DMS79 (cell line): ENCODE measurements around the gene CDH18.
"Not testable (repeated sequence)": the region's sequence is repeated elsewhere in the genome, so short reads cannot be mapped to it uniquely, and the experiment has no call there.

Experiments used
- DNase-seq: peaks from one replicate; lab custom pipeline; 2025; lab: John Stamatoyannopoulos, UW

CDH18 gene

GRCh38 chr5:19859020-19859419 is 129.0 kb downstream of the CDH18 start:
- no peak for DNase-seq

DNA sequence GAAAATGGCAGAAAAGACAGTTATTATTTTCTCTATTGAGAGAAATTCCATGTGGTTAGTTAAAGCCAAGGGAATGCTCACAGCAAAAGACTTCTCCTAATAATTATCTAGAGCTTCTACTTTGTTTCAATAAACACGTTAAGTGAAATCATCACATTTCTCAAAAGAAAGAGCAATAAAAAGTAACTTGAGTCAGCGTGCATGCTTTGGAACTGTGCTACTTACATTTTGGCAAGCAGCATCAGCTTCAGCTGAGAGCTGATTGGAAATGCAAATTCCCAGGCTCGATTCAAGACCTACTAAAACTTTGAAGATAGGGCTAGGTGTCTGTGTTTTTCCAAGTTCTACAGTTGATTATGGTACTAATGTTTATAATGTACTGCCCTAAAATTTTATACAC is 132.1 kb downstream of the CDH18 start:
- no peak for DNase-seq

- DNase-seq: no peak
Measured at GRCh38 chr5:19855453-19855852, 132.5 kb downstream of the CDH18 start.

- DNase-seq: no peak
Measured at GRCh38 chr5:19855031-19855430, 133.0 kb downstream of the CDH18 start.

DNA sequence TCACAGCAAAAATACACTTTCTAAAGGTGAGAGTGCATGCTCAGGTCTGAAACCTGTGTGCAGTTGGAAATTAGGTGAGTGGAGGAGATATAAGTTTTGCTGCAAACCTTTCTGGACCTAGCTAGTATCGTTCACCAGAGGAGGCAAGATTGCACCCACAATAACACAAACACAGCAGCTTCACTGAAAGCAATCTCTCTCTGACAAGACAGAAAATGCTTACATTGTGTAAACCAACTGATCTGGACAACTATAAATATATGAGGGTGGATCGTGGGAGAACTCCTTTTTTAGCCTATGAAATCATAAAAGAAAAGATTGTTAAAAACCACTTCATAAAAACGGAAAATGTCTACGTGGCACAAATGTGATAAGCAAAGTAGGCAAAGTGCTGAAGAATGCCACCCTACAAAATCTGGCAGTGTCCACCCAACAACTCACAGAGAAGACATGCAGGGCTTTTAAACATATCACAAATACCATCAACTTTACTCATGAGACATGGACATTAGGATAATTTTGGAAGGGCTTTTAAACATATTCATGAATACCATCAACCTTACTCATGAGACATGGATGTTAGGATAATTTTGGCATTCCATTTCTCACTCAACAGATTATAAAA is 134.3 kb downstream of the CDH18 start:
- no peak for DNase-seq

DNA sequence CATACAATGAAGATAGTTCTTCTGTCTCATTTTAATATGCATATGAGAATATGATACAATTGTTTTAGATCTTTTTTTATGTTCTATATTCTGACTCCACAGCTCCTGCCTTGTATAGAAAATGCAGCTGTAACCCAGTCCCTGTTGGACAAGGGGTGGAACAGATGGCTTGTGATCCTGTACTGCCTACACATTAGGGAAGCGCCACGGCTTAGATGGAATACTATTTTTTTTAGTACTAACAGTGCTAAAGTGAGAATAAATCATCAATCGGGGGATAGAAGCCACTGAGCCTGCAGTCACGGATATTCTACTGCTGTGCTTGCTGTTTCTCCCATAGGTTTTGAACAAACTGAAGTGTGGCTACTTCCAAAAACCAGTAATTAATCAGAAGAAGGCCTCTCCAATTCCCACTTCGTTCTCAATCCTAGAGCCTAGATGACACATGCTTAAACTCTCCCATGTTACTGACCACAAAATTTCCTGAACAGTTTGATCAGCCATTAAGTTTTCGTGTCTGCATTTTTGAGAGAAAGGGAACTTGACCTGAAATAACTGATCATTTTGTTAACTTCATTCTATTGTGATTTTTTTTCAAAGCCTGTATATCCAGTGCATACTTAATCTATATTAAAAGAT is 150.3 kb downstream of the CDH18 start:
- no peak for DNase-seq

- DNase-seq: no peak
Measured at GRCh38 chr5:19835442-19835841, 152.6 kb downstream of the CDH18 start.

DNA sequence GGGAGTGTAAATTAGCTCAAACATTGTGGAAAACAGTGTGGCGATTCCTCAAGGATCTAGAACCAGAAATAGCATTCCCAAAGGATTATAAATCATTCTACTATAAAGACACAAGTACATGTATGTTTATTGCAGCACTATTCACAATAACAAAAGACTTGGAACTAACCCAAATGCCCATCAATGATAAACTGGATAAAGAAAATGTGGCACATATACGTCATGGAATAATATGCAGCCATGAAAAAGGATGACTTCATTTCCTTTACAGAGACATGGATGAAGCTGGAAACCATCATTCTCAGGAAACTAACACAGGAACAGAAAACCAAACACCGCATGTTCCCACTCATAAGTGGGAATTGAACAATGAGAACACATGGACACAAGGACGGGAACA is 175.3 kb downstream of the CDH18 start:
- DNase-seq: not testable (repeated sequence)

- DNase-seq: no peak
Measured at GRCh38 chr5:19806756-19807155, 181.2 kb downstream of the CDH18 start.

DNA sequence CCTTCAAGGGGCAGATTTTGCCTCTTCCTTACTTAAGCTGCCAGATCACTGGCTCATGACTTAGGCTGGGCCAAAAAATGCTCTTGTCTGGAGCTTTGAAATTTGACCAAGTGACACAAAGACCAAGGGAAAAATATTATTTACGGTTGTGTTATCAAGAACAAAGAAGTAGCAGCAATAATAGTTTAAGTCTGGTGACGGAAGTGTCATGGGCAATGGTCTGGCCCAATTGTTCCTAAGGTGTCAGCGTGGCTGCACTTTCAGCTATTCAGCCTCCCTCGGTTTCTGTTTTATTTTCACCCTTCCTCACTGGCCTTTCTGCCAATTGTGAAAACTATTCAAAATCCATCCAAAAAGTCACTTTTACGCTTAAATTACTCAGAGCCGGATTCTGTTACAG is 185.3 kb downstream of the CDH18 start:
- DNase-seq: no peak

GRCh38 chr5:19795218-19795617 is 192.8 kb downstream of the CDH18 start:
- no peak for DNase-seq

GRCh38 chr5:19790829-19791466 is 197.1 kb downstream of the CDH18 start:
- no peak for DNase-seq

- DNase-seq: no peak
Measured at GRCh38 chr5:19782566-19782965, 205.4 kb downstream of the CDH18 start.

DNA sequence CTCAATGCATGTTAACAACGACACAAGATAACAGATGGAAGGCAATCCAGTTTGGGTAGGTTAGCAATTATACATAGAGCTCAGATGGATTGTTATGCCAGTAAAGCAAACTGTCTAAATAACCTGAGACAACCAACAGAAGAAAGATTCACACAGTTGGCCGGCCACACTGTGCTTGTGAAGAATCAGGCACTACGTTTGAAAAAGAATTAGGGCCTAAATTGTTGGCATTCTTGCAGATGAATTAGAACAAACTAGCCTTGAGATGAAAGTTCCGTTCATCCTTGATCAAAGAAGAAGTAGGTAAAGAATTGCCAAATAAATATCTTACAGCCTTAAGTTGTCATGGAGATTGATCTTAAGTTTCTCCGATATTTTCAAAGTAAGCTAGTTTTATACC is 210.6 kb downstream of the CDH18 start:
- DNase-seq: no peak

DNA sequence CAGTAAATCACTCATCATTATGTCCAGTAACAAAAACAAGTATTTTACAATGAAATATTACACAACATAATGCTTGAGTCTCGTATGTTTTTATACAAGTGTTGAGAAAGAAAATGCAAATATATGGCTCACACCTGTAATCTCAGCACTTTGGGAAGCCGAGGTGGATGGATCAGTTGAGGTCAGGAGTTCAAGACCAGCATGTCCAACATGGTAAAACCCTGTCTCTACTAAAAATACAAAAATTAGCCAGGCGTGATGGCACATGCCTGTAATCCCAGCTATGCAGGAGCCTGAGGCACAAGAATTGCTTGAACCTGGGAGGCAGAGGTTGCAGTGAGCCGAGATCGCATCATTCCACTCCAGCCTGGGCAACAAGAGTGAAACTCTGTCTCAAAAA is 211.1 kb downstream of the CDH18 start:
- not testable (repeated sequence) for DNase-seq

DNA sequence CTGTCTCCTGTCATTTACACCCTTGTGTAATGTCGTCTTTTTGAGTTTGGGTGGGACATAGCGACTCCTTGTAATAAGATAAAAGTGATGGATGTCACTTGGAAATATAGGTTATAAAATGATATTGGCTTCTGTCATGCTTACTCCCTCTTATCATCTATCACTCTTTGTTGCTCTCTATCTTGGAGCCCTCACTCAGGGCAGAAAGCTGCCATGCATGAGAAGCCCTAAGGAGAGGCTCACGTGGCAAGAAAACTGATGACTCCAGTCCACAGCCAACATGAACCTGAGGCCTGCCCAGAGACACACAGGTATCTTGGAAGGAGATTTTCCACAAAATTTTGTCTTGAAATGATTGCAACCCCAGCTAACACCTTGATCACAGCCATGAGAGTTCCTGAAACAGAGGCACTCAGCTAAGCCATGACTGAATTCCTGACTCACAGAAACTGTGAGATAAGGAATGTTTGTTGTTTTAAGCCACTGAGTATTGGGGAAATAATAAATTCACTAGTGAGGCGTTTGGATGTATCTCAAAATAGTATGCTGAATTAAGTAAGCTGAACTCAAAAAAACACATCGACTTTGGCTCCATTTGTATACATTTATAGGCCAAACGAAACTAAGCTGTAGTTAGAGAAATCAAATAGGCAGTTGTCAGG is 216.7 kb downstream of the CDH18 start:
- no peak for DNase-seq

DNA sequence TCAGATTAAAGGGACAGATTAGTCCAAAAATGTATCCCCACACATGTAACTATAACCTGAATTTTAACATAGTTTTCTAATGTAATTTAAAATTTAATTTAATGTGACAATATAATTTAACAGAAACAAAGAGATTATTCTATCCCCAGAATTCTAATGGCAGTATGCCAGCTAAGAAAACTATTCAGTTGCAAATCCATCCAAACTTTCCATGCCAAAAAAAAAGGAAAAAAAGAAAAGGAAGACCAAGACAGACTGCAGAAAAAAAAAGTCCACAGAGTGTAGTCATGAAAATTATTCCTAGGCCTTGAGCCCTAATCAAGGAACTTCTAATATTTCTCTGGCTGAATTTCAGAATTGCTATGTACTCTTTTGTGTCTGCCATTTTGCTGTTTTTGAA is 217.6 kb downstream of the CDH18 start:
- DNase-seq: no peak

DNA sequence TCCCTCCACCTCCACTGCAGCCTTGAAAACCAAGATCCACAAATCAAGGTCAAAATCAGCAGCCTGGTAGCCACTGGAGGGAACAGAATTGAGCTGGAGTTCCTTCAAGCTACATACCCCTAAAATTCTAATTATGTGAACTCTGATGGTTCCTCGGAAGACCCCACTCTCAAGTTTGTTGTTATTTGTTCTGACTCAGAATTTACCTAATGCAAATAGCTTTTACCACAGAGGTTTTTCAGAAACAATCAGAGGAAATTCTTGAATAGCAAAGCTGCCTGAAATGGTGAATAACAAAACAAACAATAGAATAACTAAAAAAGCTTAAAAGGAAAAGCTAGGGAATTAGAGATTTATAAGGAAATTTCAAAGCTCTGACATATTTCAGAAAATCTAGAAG is 220.0 kb downstream of the CDH18 start:
- no peak for DNase-seq

DNA sequence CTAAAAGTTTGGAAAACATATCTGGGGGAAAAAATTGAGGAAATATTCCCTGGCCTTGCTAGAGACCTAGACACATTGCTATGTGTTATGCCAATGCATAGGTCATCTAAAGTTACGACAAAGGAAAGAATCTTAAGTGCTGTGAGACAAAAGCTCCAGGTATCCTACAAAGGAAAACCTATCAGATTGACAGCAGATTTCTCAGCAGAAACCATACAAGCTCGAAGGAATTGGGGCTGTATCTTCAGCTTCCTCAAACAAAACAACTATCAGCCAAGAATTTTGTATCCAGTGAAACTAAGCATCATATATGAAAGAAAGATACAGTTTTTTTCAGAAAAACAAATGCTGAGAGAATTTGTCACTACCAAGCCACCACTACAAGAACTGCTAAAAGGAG is 234.4 kb downstream of the CDH18 start:
- no peak for DNase-seq

DNA sequence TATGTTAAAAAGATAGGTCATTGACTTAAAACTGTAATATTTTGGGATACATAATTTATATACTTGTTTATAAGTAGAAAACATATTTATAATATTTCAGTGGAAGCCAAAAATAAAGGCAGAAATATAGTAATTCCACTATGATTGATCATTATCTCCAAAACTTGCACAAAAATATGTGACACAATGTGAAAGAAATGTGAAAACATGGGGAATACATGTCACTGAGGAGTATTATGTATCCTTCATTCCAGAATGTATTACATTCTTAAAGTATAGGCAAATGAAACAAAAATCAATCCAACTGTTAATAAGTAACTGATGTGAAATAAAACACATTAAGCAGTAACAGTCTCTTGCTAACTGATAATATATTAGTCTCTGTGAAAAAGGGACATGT is 236.7 kb downstream of the CDH18 start:
- no peak for DNase-seq

GRCh38 chr5:19745247-19745646 is 242.8 kb downstream of the CDH18 start:
- no peak for DNase-seq

- DNase-seq: no peak
Measured at GRCh38 chr5:19739671-19740070, 248.3 kb downstream of the CDH18 start.

DNA sequence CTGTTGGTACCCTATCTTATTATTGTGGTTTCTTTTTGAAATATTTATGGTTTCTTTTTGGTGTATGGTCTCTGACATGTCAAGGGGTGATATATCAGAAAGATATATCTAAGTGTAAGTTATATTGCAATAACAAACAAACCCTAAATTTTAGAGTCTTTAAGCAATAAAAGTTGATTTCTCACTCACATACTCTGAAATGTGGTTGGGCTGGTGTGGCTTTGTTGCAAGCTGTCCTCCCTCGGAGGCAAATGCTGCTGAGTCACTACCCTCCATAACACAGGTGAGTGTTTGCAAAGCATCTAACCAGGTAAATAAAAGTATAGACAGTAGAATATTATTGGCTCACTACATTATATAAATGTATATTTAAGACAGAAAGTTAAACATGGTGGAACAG is 253.2 kb downstream of the CDH18 start:
- DNase-seq: no peak
